DMS53 (cell line): ENCODE data around the gene FREM3.
A peak's percentile ranks its signal among the peaks of the same experiment; 100 is the strongest.
"Not testable (repeated sequence)": the region's sequence is repeated elsewhere in the genome, so short reads cannot be mapped to it uniquely, and the experiment has no call there.

Experiments
- DNase-seq: peaks from one replicate; lab custom pipeline; 2025; lab: John Stamatoyannopoulos, UW

FREM3 gene

GRCh38 chr4:143700416-143701352, at the start of gene FREM3:
FREM3 (minus strand) TSS chr4:143700675; CDS start chr4:143700675, 0 bp downstream.
- peak; percentile 66 for DNase-seq

DNA sequence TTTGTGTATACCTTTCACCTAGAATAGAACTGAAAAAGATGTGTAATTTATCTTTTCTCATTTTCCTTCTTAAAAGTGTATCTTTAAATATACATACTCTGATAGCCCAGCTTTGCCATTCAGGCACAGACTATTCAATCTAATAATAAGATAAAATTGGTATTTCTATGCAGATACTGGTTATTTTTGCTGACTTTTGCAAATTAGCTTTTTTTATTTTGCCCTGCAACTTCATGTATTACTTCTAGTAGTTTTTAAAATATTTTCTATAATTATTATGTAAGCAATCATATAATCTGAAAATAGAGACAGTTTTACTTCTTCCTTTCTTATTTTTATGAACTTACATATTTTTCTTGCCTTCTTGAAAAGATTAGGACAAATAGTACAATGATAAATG, 45.4 kb upstream of the FREM3 start:
- DNase-seq: no peak

DNA sequence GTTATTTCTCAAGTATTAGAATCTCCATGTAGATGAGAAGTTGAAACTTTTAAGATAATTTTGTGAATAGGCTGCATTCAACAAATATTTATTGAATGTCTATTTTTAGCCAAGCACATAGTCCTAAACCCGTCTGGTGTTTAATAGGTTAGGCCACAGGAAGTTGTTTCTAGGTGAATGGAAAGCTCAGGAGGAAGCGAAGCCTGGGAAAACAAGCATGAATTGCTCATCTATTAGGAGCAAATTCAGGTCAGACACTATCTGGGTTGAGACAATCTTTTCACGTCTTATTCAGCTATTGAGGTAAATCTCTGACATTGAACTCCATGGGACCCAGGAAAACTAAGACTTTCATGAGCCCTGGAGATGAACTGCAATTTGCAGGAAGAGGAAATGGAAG, 43.1 kb upstream of the FREM3 start:
- DNase-seq: peak; percentile 5

- no peak for DNase-seq
These were observed 42.4 kb upstream of the FREM3 start for GRCh38 chr4:143742834-143743233.

GRCh38 chr4:143736861-143737260, 36.4 kb upstream of the FREM3 start:
- no peak for DNase-seq

GRCh38 chr4:143736061-143736460, 35.6 kb upstream of the FREM3 start:
- not testable (repeated sequence) for DNase-seq

DNA sequence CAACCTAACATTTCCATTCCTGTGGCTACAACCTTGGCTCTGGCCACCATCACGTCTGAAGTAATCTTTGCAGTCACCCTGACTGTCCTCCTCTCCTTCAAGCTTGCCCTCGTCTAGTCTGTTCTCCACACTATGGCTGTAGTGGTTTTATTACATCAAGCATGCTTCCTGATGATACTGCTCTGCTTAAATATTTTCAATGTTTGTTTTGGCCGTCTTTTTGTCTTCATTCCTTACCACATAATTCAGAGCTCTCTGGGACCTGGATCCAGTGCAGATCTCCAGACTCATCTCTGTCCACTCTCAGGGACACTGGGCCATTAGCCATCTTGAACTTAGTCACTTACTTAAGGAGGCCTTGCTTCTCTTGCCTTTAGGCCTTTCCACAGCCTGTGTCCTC, 27.7 kb upstream of the FREM3 start:
- no peak for DNase-seq

DNA sequence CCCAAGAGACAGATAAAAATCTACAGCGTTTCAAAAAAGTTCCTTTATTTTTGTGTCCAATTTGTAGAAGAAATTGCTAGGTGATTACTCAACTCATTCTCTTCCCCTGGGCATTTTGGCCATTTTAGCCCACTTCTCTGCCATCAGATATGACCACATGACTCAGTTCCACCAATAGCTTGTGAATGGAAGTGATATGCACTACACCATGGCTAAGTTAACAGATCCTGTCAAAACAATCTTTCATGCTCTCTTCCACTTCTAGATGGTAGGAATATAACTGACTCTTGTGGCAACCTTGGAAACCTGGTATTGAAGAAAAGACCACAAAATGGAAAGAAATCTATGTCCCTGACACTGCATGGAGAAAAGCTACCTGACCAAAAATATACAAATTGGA, 26.2 kb upstream of the FREM3 start:
- no peak for DNase-seq

- DNase-seq: peak; percentile 1
These were observed 20.8 kb upstream of the FREM3 start for GRCh38 chr4:143721317-143721716.

GRCh38 chr4:143718748-143719147, 18.3 kb upstream of the FREM3 start:
- not testable (repeated sequence) for DNase-seq

- no peak for DNase-seq
These were observed 13.6 kb upstream of the FREM3 start for GRCh38 chr4:143713955-143714625.

DNA sequence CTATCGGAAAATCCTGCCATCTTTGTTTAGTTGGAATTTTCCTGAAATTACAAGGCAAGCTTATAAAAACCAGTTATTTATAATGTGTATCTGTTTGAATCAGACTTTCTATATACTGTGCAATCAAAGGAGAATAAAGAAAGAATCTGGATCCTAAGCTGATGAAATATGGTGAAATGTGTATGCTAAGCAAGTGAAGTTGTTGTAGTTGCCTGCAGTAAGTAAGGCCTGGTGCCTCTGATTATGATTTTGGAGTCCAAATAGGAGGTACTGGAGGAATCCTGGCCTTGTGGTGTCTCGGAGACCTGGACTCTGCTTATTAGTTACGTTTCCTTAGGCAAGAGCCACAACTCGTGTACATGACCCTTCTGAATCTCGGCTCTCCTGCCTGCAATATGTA, 13.1 kb upstream of the FREM3 start:
- DNase-seq: no peak

GRCh38 chr4:143712155-143712550, 11.7 kb upstream of the FREM3 start:
- DNase-seq: no peak

DNA sequence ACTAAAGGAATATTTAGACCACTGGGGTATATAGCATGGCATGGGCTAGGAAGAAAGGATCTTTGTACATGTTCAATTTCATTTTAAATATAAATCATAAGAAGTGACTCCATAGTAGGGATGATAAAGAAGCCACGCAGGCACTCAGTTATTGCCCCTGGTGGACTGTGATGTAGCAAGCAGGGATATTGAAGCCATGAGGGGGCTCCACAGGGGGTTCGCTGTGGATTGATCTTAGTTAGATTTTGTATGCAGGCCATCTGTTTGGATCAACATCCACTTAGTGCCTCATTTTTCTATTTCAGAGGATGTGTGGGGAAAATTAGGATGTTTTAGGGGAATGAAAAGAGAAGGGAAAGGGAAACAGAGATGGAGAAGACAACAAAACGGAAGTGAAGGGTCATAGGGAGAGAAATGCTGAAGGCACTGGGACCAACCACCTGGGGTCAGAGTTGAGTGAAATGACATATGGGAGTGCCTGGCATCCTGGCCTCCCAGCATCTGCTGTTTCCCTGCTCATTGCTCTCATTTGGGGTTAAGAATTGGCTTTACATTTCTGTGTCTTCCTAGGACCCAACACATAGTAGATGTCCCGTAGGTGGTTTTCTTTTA, 11.2 kb upstream of the FREM3 start:
- DNase-seq: peak; percentile 17

- DNase-seq: no peak
These were observed 890 bp upstream of the FREM3 start for GRCh38 chr4:143701365-143701764.

DNA sequence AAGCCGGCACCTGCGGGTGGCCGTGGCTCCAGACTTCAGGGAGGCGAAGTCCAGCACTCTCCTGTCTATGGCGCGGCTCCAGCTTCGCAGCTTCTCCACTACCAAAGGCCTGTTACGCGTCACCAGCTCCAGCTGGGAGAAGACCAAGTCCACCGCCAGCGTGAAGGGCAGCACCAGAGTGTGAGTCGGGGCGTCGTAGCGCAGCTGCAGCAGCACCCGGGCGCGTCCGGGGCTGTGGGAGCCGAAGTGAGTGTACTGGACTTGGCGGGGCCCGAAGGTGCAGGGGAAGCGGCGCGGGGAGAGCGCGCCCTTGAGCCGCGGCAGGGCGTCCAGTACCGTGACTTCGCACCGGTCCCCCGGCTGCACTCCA, 444 bp downstream of the FREM3 start:
- DNase-seq: peak; percentile 55

DNA sequence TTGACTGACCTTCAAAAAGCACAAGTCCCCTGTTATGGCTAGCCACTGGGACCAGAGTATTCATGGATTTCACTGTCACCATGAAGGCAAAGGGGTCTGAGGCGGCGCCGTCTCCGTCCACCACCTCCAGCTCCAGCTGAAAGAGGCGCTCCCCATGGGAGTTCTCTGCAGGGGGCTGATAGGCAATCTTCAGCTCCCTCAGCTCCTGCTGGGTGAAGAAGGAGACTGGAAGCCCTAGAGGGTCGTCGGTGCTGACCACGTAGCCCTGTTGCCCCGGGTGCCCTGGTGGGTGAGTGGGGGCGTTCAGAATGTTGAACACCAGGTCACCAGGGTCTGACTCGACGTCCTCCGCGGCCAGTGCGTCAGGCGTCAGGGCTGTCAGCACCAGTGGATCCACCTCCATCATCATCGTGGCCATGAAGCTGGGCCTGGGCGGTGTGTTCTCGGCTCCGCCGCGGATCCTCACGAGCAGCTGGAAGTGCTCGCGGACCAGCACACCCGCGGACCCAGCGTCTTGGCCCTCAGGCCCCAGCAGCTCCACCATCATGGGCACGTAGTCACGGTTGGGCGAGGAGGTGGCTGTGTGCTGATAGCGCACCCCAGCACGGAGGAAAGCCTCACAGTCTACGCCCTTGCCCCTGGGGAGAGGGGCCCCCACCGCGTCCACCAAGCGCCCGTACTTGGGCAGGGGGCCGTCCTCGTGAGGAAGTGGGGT, 987 bp downstream of the FREM3 start:
- DNase-seq: peak; percentile 24

- DNase-seq: no peak
These were observed 6.6 kb downstream of the FREM3 start for GRCh38 chr4:143693856-143694255.

DNA sequence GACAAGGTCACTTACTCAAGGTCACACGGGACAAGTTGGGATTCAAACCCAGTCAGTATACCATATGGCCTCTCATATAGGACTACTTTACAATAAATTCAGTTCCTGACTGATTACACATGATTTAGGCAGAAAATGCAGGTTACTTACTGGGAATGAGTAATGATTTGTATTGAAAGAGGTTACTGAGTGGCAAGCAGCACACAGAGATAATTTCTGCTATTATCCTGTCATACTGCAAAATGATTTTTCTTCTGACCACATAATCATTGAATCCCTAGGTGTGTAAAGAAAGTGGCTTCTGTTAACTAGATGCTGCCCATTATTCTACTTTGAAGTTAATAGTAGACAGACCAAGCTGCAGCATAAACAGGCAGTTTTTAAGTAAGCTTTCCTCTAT, 8.2 kb downstream of the FREM3 start:
- DNase-seq: no peak

- no peak for DNase-seq
These were observed 21.0 kb downstream of the FREM3 start for GRCh38 chr4:143679434-143679833.

DNA sequence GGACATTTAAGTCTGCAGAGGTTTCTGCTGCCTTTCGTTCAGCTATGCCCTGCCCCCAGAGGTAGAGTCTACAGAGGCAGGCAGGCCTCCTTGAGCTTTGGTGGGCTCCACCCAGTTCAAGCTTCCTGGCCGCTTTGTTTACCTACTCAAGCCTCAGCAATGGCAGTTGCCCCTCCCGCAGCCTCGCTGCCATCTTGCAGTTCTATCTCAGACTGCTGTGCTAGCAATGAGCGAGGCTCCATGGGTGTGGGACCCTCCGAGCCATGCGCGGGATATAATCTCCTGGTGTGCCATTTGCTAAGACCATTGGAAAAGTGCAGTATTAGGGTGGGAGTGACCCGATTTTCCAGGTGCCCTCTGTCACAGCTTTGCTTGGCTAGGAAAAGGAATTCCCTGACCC, 26.8 kb downstream of the FREM3 start:
- DNase-seq: not testable (repeated sequence)

- DNase-seq: no peak
These were observed 31.4 kb downstream of the FREM3 start for GRCh38 chr4:143668930-143669552.
